ENCODE data around the gene NPIPB8.
"Not testable (repeated sequence)": the region's sequence is repeated elsewhere in the genome, so short reads cannot be mapped to it uniquely, and the experiment has no call there.

Gene NPIPB8

DNA sequence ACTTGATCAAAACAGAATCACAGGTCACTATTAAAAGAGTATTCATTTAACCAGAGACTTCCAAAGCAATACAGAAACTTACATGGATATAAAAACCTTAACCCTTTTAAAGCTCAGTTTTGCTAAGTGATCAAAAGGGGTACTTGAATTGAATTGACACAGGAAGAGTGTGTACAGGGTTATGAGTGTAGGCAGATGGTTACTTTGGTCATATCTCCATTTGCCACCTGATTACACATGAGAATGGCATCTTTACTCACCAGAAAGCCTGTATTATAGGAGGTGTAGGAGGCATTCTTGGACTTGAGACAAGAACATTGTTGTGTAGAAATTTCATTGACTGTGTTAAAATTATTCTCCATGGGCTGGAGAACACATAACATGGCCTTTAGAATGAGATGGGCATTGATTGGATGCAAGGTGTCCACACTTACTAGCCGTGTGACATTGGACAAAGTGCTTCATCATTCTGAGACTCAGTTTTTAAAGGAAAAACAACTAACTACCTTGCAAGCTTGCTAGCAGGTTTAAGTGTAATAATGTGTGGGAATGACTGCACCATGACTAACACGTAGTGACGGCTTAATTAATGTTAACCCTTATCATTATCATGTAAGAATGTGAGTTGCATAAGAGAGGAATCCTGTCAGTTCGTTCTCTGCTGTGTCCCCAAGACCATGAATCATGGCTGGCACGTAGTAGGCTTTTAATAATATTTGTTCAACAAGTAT, 1.6 kb upstream of the NPIPB8 start:
- not testable (repeated sequence) for DNase-seq

- DNase-seq, result not testable (repeated sequence)
Measured at GRCh38 chr16:28638359-28638758, 494 bp downstream of the NPIPB8 start.

DNA sequence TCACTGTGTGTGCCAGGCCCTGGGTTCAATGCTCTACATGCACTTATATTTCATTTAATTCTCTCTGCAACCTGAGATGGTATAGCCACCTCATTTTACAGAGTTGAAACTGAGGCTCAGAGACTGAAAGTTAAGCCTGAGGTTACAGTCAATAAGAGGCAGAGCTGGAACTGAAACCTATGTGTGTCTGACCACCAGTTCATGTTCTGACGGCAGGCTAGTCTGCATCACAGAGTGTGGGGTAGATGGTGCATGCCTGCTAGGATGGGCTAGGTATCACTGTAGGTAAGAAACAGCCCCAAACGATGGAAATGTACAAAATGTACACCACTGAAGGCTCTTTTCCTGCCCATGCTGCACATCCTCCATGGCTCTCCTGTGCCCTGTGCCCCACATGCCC, 2.1 kb downstream of the NPIPB8 start:
- not testable (repeated sequence) for DNase-seq

GRCh38 chr16:28666264-28666663, 28.4 kb downstream of the NPIPB8 start:
- not testable (repeated sequence) for DNase-seq

GRCh38 chr16:28667480-28667879, 29.6 kb downstream of the NPIPB8 start:
- not testable (repeated sequence) for DNase-seq

DNA sequence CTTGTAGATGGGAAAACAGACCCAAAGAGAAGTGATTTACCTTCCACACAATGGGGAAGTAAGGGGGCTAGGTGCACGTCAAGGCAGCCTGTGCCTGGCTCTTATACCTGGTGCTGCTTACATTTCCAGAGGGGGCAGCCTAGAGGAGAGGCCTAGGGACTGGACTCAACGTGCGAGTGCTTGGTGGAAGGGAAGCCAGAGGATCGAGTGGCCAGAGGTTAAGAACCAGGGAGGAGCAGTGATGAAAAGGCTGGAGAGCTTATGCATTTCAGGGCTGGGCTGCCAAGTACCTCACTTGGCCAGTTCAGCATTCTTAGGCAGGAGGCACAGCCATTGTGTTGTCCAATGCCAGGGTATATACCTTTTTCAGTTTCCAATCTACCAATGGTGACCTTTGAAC, 30.3 kb downstream of the NPIPB8 start:
- DNase-seq, result not testable (repeated sequence)

- DNase-seq, result not testable (repeated sequence)
Measured at GRCh38 chr16:28688327-28688952, 50.6 kb downstream of the NPIPB8 start.

DNA sequence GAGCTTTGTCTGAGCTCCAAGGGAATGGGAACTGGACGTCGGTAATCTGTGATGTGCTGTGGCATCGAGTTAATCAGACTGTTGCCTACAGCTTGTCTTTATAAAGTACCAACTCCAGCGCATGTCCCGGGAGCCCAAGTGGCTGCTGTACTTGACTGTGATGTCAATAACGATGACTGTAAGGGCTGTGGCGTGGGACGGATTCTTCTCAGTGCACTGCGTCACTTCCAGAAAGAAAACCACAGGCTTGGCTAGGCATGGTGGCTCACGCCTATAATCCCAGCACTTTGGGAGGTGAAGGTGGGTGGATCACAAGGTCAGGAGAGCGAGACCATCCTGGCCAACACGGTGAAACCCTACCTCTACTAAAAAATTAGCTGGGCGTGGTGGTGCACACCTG, 51.6 kb downstream of the NPIPB8 start:
- DNase-seq, result not testable (repeated sequence)

- not testable (repeated sequence) for DNase-seq
Measured at GRCh38 chr16:28691722-28692121, 53.9 kb downstream of the NPIPB8 start.

GRCh38 chr16:28693257-28693950, 55.5 kb downstream of the NPIPB8 start:
- not testable (repeated sequence) for DNase-seq

DNA sequence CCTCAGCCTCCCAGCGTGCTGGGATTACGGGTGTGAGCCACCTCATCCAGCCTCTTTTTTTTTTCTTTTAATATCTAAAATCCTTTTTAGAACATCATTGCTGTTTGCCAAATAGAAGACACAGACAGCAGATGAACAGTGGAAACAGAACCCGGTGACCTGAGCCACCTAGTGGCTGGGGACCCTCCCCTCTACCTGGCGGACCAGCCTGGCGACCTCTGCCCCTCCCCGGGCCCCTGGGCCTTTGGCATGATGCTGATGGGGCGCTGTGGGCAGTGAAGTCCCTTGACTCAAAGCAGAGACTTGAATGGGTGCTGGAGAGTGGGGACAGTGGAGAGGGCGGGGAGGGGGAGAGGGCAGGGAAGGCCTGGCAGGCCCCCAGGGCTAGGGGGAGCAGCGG, 61.9 kb downstream of the NPIPB8 start:
- DNase-seq, result not testable (repeated sequence)

- not testable (repeated sequence) for DNase-seq
Measured at GRCh38 chr16:28700349-28700748, 62.5 kb downstream of the NPIPB8 start.

DNA sequence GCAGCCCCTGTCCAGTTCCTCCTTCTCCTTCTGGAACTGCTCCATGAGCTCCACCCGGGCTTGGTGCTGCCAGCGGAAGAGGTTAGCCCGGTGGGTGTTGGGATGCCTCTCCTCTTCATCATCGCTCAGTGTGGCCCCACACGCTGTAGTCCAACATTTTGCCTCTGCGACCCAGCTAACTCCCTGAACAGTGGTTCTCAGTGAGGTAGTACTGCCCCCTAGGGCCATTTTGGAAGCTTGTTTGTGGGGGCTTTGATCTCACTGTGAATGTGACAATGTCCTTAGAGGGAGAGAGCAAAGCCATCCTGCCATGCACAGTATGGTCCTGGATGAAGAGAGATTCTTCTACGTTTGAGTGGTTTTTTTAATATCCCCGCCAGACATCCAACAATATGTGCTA, 63.5 kb downstream of the NPIPB8 start:
- DNase-seq, result not testable (repeated sequence)

- DNase-seq, result not testable (repeated sequence)
Measured at GRCh38 chr16:28704246-28704645, 66.4 kb downstream of the NPIPB8 start.

Data from eye (tissue), 1 donor.